ENCODE results near the gene APC2. TPM values are rescaled to one million over a fixed set of nuclear protein-coding genes. Genes with fewer than 3 reads are reported as not detected.
A peak's percentile ranks its signal among the peaks of the same experiment; 100 is the strongest.
"Not testable (repeated sequence)": the region's sequence is repeated elsewhere in the genome, so short reads cannot be mapped to it uniquely, and the experiment has no call there.

The APC2 gene
- total RNA-seq, 4 donors from 2014 or later: 0.12 to 0.19 TPM; not detected in 2

- DNase-seq (ENCODE audit: low spot score) (no peak), ATAC-seq (ENCODE audit: low FRiP score) (peak; percentile 21)
- no peak for TF ChIP-seq CTCF (IDR thresholded peaks at IDR 0.05)
These were observed 32.0 kb upstream of the APC2 start for GRCh38 chr19:1417681-1418495.

GRCh38 chr19:1418496-1418775 is 31.5 kb upstream of the APC2 start:
- DNase-seq (ENCODE audit: low spot score): no peak
- no peak for TF ChIP-seq CTCF (IDR thresholded peaks at IDR 0.05)
- ATAC-seq (ENCODE audit: low FRiP score): no peak

- ATAC-seq (ENCODE audit: low FRiP score): no peak
- no peak for DNase-seq (ENCODE audit: low spot score)
- TF ChIP-seq CTCF (IDR thresholded peaks at IDR 0.05): no peak
These were observed 30.8 kb upstream of the APC2 start for GRCh38 chr19:1418951-1419738.

GRCh38 chr19:1420085-1420484 is 29.8 kb upstream of the APC2 start:
- not testable (repeated sequence) for DNase-seq (ENCODE audit: low spot score); ATAC-seq (ENCODE audit: low FRiP score)

GRCh38 chr19:1420590-1420989 is 29.3 kb upstream of the APC2 start:
- TF ChIP-seq CTCF (IDR thresholded peaks at IDR 0.05): no peak
- no peak for DNase-seq (ENCODE audit: low spot score)
- no peak for ATAC-seq (ENCODE audit: low FRiP score)

- TF ChIP-seq CTCF (IDR thresholded peaks at IDR 0.05): no peak
- DNase-seq (ENCODE audit: low spot score) (no peak), ATAC-seq (ENCODE audit: low FRiP score) (no peak)
These were observed 28.5 kb upstream of the APC2 start for GRCh38 chr19:1421218-1421957.

GRCh38 chr19:1421958-1422305 is 28.0 kb upstream of the APC2 start:
- no peak for ATAC-seq (ENCODE audit: low FRiP score)
- no peak for TF ChIP-seq CTCF (IDR thresholded peaks at IDR 0.05)
- DNase-seq (ENCODE audit: low spot score): no peak

Measured in omental fat pad (tissue), 4 donors.